ENCODE results near the gene TEP1. TPM values are rescaled to one million over a fixed set of nuclear protein-coding genes. Genes with fewer than 3 reads are reported as not detected.

Gene TEP1
- total and polyA plus RNA-seq, 2 of the 13 experiments (the other 11 are each of a cell fraction or from before 2014, with no cell fraction given) = 11.0 to 12.8 TPM

- TF ChIP-seq, protein P1, sequence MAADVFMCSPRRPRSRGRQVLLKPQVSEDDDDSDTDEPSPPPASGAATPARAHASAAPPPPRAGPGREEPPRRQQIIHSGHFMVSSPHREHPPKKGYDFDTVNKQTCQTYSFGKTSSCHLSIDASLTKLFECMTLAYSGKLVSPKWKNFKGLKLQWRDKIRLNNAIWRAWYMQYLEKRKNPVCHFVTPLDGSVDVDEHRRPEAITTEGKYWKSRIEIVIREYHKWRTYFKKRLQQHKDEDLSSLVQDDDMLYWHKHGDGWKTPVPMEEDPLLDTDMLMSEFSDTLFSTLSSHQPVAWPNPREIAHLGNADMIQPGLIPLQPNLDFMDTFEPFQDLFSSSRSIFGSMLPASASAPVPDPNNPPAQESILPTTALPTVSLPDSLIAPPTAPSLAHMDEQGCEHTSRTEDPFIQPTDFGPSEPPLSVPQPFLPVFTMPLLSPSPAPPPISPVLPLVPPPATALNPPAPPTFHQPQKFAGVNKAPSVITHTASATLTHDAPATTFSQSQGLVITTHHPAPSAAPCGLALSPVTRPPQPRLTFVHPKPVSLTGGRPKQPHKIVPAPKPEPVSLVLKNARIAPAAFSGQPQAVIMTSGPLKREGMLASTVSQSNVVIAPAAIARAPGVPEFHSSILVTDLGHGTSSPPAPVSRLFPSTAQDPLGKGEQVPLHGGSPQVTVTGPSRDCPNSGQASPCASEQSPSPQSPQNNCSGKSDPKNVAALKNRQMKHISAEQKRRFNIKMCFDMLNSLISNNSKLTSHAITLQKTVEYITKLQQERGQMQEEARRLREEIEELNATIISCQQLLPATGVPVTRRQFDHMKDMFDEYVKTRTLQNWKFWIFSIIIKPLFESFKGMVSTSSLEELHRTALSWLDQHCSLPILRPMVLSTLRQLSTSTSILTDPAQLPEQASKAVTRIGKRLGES (CRISPR knock-in tag; IDR thresholded peaks at IDR 0.05; ENCODE audit: borderline replicate concordance) = no peak; the same call in 1 of the 2 replicates
- TF ChIP-seq, protein P2, sequence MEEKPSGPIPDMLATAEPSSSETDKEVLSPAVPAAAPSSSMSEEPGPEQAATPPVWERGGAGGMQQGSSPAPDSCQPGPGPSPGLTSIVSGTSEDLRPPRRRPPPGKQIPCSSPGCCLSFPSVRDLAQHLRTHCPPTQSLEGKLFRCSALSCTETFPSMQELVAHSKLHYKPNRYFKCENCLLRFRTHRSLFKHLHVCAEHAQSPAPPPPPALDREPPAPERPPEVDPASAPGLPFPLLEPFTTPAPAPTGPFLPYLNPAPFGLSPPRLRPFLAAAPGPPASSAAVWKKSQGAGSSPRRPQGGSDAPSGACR (CRISPR knock-in tag; IDR thresholded peaks at IDR 0.05) = 0 out of 2 replicates have a peak, but pooled peaks have one; percentile 68
- TF ChIP-seq ZNF138 (CRISPR knock-in tag; IDR thresholded peaks at IDR 0.05; ENCODE audit: low read depth) (no peak; the same call in 1 of the 2 replicates), ZSCAN21 (CRISPR knock-in tag; IDR thresholded peaks at IDR 0.05; ENCODE audit: borderline replicate concordance) (peak; percentile 93; the same call in 1 of the 2 replicates), KLF16 (CRISPR knock-in tag; IDR thresholded peaks at IDR 0.05) (peak; percentile 34 to 60; a peak in 3 of 4 replicates), FOXP1 (IDR thresholded peaks at IDR 0.05) (0 out of 2 replicates have a peak, but pooled peaks have one; percentile 16), FOXP1 (CRISPR knock-in tag; IDR thresholded peaks at IDR 0.05) (no peak; the same call in 1 of the 2 replicates), RNF2 (conservative IDR thresholded peaks at IDR 0.05; ENCODE audit: low read depth) (peak; percentile 89; the same call in 1 of the 2 replicates), IKZF5 (CRISPR knock-in tag; IDR thresholded peaks at IDR 0.05) (peak; percentile 63), TBP (CRISPR knock-in tag; IDR thresholded peaks at IDR 0.05) (no peak), SIX4 (CRISPR knock-in tag; IDR thresholded peaks at IDR 0.05) (peak; percentile 66; the same call in 1 of the 2 replicates), ZNF292 (CRISPR knock-in tag; IDR thresholded peaks at IDR 0.05; ENCODE audit: borderline replicate concordance, low read depth) (0 out of 2 replicates have a peak, but pooled peaks have one; percentile 48), ZNF501 (CRISPR knock-in tag; IDR thresholded peaks at IDR 0.05) (peak; percentile 94), PTBP1 (IDR thresholded peaks at IDR 0.05; ENCODE audit: low read depth, low read length, poor library complexity, severe bottlenecking) (no peak), ZMAT3 (CRISPR knock-in tag; conservative IDR thresholded peaks at IDR 0.05) (peak; percentile 52), ZFP36 (IDR thresholded peaks at IDR 0.05; ENCODE audit: borderline replicate concordance, low read depth, low read length, partially characterized antibody) (no peak)
- TF ChIP-seq, protein P3, sequence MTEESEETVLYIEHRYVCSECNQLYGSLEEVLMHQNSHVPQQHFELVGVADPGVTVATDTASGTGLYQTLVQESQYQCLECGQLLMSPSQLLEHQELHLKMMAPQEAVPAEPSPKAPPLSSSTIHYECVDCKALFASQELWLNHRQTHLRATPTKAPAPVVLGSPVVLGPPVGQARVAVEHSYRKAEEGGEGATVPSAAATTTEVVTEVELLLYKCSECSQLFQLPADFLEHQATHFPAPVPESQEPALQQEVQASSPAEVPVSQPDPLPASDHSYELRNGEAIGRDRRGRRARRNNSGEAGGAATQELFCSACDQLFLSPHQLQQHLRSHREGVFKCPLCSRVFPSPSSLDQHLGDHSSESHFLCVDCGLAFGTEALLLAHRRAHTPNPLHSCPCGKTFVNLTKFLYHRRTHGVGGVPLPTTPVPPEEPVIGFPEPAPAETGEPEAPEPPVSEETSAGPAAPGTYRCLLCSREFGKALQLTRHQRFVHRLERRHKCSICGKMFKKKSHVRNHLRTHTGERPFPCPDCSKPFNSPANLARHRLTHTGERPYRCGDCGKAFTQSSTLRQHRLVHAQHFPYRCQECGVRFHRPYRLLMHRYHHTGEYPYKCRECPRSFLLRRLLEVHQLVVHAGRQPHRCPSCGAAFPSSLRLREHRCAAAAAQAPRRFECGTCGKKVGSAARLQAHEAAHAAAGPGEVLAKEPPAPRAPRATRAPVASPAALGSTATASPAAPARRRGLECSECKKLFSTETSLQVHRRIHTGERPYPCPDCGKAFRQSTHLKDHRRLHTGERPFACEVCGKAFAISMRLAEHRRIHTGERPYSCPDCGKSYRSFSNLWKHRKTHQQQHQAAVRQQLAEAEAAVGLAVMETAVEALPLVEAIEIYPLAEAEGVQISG (CRISPR knock-in tag; IDR thresholded peaks at IDR 0.05) = peak; percentile 84
- TF ChIP-seq, protein P4, sequence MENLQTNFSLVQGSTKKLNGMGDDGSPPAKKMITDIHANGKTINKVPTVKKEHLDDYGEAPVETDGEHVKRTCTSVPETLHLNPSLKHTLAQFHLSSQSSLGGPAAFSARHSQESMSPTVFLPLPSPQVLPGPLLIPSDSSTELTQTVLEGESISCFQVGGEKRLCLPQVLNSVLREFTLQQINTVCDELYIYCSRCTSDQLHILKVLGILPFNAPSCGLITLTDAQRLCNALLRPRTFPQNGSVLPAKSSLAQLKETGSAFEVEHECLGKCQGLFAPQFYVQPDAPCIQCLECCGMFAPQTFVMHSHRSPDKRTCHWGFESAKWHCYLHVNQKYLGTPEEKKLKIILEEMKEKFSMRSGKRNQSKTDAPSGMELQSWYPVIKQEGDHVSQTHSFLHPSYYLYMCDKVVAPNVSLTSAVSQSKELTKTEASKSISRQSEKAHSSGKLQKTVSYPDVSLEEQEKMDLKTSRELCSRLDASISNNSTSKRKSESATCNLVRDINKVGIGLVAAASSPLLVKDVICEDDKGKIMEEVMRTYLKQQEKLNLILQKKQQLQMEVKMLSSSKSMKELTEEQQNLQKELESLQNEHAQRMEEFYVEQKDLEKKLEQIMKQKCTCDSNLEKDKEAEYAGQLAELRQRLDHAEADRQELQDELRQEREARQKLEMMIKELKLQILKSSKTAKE (CRISPR knock-in tag; IDR thresholded peaks at IDR 0.05; ENCODE audit: borderline replicate concordance) = no peak
Measured at GRCh38 chr14:20454516-20455354, 41.4 kb upstream of the TEP1 start, which contains the start of the genes APEX1 and OSGEP (continued).
